Parathyroid adenoma (tissue), 2 donors: ENCODE results near the gene OR2L5.

ENCODE experiments used
- H2AFZ ChIP-seq: fragments of 300-600 bp; sonication (generic); one replicate; pipeline ENCODE4 v1.7.0; 2017; ENCODE audit warnings: antibody characterized with exemption, mild to moderate bottlenecking
- H3K27ac ChIP-seq: fragments of 300-600 bp; sonication (generic); one replicate; pipeline ENCODE4 v1.7.0; 2017
- H3K27me3 ChIP-seq: fragments of 300-600 bp; sonication (generic); one replicate; pipeline ENCODE4 v1.7.0; 2017; ENCODE audit warnings: low read length; ENCODE audit not compliant: control insufficient read depth, insufficient read depth
- H3K36me3 ChIP-seq: fragments of 300-600 bp; sonication (generic); one replicate; pipeline ENCODE4 v1.7.0; 2017; ENCODE audit warnings: low read length; ENCODE audit not compliant: control insufficient read depth, insufficient read depth
- H3K4me1 ChIP-seq: fragments of 300-600 bp; sonication (generic); one replicate; pipeline ENCODE4 v1.7.0; 2017; ENCODE audit warnings: control low read depth
- H3K4me2 ChIP-seq: fragments of 300-600 bp; sonication (generic); one replicate; pipeline ENCODE4 v1.7.0; 2017; ENCODE audit warnings: low read length
- H3K4me3 ChIP-seq: fragments of 300-600 bp; sonication (generic); one replicate; pipeline ENCODE4 v1.7.0; 2017; ENCODE audit warnings: low read depth, low read length
- H3K79me2 ChIP-seq: fragments of 300-600 bp; sonication (generic); one replicate; pipeline ENCODE4 v1.7.0; 2017; ENCODE audit warnings: control low read depth
- H3K9ac ChIP-seq: fragments of 300-600 bp; sonication (generic); one replicate; pipeline ENCODE4 v1.7.0; 2017; ENCODE audit warnings: mild to moderate bottlenecking
- H3K9me3 ChIP-seq: fragments of 300-600 bp; sonication (generic); one replicate; pipeline ENCODE4 v1.7.0; 2017; ENCODE audit warnings: low read length; ENCODE audit not compliant: control insufficient read depth
- TF ChIP-seq, protein P1 (sequence below): fragments of 300-600 bp; sonication (generic); IDR thresholded peaks from one replicate; pipeline ENCODE4 v1.7.0; 2017; ENCODE audit warnings: antibody characterized with exemption, mild to moderate bottlenecking
- donor health status: primary hyperparathyroidism.

OR2L5 gene

DNA sequence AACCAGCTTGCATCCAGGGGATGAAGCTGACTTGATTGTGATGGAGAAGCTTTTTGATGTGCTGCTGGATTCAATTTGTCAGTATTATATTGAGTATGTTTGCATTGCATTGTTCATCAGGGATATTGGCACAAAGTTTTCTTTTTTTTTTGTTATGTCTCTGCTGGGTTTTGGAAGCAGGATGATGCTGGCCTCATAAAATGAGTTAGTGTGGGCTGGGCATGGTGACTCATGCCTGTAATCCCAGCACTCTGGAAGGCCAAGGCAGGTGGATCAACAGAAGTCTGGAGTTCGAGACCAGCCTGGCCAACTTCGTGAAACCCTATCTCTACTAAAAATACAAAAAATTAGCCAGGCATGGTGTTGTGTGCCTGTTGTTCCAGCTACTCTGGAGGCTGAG is 41.8 kb downstream of the OR2L5 start:
- Histone ChIP-seq H3K4me3 (no peak overlapping the region), H2AFZ (no peak overlapping the region), H3K4me1 (no peaks in the 10 kb centered on the region), H3K79me2 (no peaks in the 10 kb centered on the region), H3K9me3 (no peaks in the 10 kb centered on the region), H3K4me2 (no peak overlapping the region), H3K36me3 (no peaks in the 10 kb centered on the region), H3K27me3 (no peaks in the 10 kb centered on the region), H3K27ac (no peak overlapping the region), H3K9ac (no peak overlapping the region)
- TF ChIP-seq, protein P1, sequence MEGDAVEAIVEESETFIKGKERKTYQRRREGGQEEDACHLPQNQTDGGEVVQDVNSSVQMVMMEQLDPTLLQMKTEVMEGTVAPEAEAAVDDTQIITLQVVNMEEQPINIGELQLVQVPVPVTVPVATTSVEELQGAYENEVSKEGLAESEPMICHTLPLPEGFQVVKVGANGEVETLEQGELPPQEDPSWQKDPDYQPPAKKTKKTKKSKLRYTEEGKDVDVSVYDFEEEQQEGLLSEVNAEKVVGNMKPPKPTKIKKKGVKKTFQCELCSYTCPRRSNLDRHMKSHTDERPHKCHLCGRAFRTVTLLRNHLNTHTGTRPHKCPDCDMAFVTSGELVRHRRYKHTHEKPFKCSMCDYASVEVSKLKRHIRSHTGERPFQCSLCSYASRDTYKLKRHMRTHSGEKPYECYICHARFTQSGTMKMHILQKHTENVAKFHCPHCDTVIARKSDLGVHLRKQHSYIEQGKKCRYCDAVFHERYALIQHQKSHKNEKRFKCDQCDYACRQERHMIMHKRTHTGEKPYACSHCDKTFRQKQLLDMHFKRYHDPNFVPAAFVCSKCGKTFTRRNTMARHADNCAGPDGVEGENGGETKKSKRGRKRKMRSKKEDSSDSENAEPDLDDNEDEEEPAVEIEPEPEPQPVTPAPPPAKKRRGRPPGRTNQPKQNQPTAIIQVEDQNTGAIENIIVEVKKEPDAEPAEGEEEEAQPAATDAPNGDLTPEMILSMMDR, result no peak

DNA sequence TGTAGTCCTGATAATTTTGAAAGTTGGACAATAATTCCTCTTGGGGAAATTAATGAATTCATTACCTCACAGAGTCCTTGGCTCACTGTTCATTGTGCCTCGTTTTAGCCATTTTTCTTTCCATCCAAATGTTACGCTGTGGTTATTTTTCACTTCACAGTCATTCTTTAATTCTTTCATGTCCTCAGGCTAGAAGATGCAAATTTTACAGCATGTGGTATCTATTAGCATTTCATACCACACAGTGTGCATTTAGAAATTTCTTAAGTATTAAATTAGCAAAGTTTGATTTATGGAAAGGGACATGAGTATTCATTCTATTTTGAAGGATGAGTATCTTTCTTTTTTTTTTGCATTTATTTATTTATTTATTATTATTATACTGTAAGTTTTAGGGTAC is 51.6 kb downstream of the OR2L5 start:
- Histone ChIP-seq H3K4me3 (no peak overlapping the region), H3K4me1 (no peaks in the 10 kb centered on the region), H3K36me3 (no peaks in the 10 kb centered on the region), H3K9ac (no peak overlapping the region), H3K79me2 (no peaks in the 10 kb centered on the region), H3K4me2 (no peak overlapping the region), H3K27ac (no peak overlapping the region), H3K9me3 (no peaks in the 10 kb centered on the region), H3K27me3 (no peaks in the 10 kb centered on the region), H2AFZ (no peak overlapping the region)
- TF ChIP-seq, protein P1, result no peak

DNA sequence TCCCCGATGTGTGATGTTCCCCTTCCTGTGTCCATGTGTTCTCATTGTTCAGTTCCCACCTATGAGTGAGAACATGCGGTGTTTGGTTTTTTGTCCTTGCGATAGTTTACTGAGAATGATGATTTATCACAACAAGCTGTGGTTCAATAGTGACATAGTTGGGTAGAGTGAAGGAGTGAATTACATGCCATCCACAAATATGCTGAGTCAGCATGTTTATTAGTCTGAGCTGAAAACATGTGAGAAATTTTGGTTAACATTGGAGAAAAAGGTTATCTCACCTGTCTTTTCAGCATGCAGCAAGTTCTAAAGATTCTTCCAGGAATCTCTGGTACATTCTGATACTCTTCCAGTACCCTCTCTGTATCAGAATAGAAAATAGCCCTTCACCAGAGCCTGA is 52.1 kb downstream of the OR2L5 start:
- no peaks in the 10 kb centered on the region for H3K79me2 ChIP-seq
- no peak overlapping the region for H2AFZ ChIP-seq
- H3K4me1 ChIP-seq, result no peaks in the 10 kb centered on the region
- H3K9me3 ChIP-seq, result no peaks in the 10 kb centered on the region
- no peaks in the 10 kb centered on the region for H3K36me3 ChIP-seq
- TF ChIP-seq, protein P1, result no peak
- H3K27ac ChIP-seq, result no peak overlapping the region
- no peaks in the 10 kb centered on the region for H3K27me3 ChIP-seq
- H3K4me2 ChIP-seq, result no peak overlapping the region
- no peak overlapping the region for H3K9ac ChIP-seq
- H3K4me3 ChIP-seq, result no peak overlapping the region
